Stomach smooth muscle (tissue), 2 donors: ENCODE measurements around the gene MUC21.
A peak's percentile ranks its signal among the peaks of the same experiment; 100 is the strongest.
"Not testable (repeated sequence)": the region's sequence is repeated elsewhere in the genome, so short reads cannot be mapped to it uniquely, and the experiment has no call there.

Experiments
- H3K27ac ChIP-seq: one replicate; pipeline ENCODE4 v1.7.0; 2013; ENCODE audit warnings: mild to moderate bottlenecking, low read length, inconsistent platforms
- H3K27me3 ChIP-seq, 2 donors: one replicate each; pipeline ENCODE4 v1.7.0; 2013; ENCODE audit warnings: low read length in 2 of 2; ENCODE audit not compliant: insufficient read depth in 2 of 2, control insufficient read depth in 1 of 2
- H3K36me3 ChIP-seq, 2 donors: one replicate each; pipeline ENCODE4 v1.7.0; 2013; ENCODE audit warnings: low read length in 2 of 2; ENCODE audit not compliant: control insufficient read depth in 2 of 2, insufficient read depth in 2 of 2
- H3K4me1 ChIP-seq: one replicate; pipeline ENCODE4 v1.7.0; 2013; ENCODE audit warnings: low read length; ENCODE audit not compliant: control insufficient read depth, insufficient read depth
- H3K4me3 ChIP-seq, 2 donors: one replicate each; pipeline ENCODE4 v1.7.0; 2013; ENCODE audit warnings: low read length in 2 of 2
- H3K9ac ChIP-seq, 2 donors: one replicate each; pipeline ENCODE4 v1.7.0; 2013; ENCODE audit warnings: low read length in 2 of 2, mild to moderate bottlenecking in 1 of 2
- H3K9me3 ChIP-seq, 2 donors: one replicate each; pipeline ENCODE4 v1.7.0; 2013; ENCODE audit warnings: low read length in 2 of 2; ENCODE audit not compliant: control insufficient read depth in 2 of 2
- donor health status: healthy.
- donor health status: Pancreatic carcinoma.

MUC21 gene

DNA sequence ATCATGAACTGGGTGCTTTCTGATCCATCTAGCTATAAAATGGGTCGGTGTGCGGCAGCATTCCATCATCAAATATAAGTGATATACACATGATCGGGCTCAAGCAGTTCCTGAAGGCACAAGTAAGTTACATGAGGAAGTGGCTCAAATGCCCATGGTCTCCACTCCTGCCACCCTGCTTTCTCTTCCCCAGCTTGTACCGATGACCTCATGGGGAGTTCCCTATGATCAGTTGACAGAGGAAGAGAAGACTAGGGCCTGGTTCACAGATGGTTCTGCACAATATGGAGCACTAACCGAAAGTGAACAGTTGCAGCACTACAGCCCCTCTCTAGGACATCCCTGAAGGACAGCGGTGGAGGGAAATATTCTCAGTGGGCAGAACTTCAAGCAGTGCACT lies 14.3 kb upstream of the MUC21 start:
- H3K4me3 ChIP-seq, H3K9ac ChIP-seq, H3K9me3 ChIP-seq, H3K4me1 ChIP-seq, H3K36me3 ChIP-seq, H3K27ac ChIP-seq: not testable (repeated sequence)
- H3K27me3 ChIP-seq, result peaks cover 2 to 11% of the 10 kb centered on the region in 2 donors

DNA sequence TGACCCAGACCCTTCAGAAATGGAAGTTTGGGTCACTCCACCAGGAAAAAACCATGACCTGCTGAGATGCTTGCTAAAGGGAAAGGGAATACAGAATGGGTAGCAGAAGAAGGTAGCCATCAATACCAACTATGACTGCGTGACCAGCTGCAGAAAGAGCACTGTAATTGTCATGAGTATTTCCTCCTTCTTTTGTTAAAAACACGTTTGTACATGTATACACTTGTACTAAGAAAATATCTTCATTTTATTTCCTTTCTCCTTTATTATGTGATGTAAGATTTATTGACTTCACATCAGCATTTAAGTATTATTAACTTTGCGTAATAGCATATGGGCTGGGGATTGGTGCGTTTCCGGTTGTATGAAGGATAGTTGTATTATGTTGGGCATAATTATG lies 12.6 kb upstream of the MUC21 start:
- no peak overlapping the region for H3K27ac ChIP-seq
- H3K4me1 ChIP-seq, result no peaks in the 10 kb centered on the region
- H3K4me3 ChIP-seq, result no peak overlapping the region
- H3K9ac ChIP-seq, result no peak overlapping the region
- no peaks in the 10 kb centered on the region for H3K36me3 ChIP-seq
- peaks cover 2 to 5% of the 10 kb centered on the region in 2 donors for H3K27me3 ChIP-seq
- H3K9me3 ChIP-seq, result no peaks in the 10 kb centered on the region

DNA sequence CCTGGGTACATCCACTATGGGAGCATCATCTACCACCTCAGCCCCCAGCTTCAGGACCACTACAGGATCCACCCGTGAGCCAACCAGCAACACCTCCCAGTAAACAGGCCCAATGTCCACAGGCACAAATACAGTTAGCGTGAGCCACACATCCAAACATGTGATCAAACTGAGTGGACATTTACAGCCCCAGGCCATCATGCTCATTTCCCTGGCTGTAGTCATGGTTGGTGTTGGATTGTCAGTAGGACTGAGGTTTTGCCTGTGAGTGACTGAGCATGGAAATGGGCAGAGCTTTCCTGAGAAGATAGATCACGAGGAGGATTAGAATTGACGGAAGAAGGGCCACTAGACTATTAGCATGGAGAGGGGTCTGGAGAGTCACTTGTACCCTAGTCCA lies 10.7 kb upstream of the MUC21 start:
- no peaks in the 10 kb centered on the region for H3K9me3 ChIP-seq
- H3K9ac ChIP-seq, result no peak overlapping the region
- H3K4me3 ChIP-seq, result no peak overlapping the region
- no peaks in the 10 kb centered on the region for H3K36me3 ChIP-seq
- H3K27ac ChIP-seq, result no peak overlapping the region
- peaks cover 2 to 5% of the 10 kb centered on the region in 2 donors for H3K27me3 ChIP-seq
- H3K4me1 ChIP-seq, result no peaks in the 10 kb centered on the region

DNA sequence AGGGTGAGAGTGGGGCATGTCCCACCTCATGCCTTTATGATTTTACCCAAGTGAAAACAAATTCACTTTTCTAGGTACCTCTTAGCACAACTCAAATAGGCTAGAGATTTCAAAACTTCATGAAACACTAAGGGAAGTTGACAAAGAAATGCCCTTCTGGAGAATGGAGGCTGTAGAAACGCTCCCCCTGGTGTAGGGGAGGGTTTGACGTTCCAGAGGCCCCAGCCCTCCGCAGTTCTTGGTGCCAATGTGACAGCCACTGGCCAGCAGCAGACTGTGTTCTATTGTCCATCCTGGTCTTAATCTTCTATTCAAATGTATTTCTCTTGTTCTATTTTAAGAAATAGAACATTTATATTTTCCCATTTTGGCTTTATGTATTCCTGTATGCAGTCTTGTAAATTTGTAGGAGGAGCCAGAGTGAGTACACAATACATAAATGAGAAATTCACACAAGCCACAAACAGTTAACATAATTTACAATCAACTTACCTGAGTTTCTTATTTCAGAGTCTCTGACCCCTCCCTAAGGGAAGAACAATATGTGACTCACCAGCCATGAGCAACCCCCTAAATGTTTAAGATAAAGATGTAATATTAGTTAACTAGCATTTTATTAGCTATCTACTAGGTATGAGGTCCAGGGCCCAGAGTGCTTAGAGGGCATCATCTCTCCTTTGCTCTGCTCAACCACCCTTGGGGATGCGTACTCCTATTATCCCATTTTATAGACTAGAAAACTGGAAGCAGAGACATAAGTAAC lies 8.8 kb upstream of the MUC21 start:
- Histone ChIP-seq H3K4me3 (no peak overlapping the region), H3K9me3 (no peaks in the 10 kb centered on the region), H3K36me3 (no peaks in the 10 kb centered on the region), H3K9ac (no peak overlapping the region), H3K4me1 (no peaks in the 10 kb centered on the region), H3K27me3 (peaks cover 2 to 5% of the 10 kb centered on the region in 2 donors), H3K27ac (no peak overlapping the region)

DNA sequence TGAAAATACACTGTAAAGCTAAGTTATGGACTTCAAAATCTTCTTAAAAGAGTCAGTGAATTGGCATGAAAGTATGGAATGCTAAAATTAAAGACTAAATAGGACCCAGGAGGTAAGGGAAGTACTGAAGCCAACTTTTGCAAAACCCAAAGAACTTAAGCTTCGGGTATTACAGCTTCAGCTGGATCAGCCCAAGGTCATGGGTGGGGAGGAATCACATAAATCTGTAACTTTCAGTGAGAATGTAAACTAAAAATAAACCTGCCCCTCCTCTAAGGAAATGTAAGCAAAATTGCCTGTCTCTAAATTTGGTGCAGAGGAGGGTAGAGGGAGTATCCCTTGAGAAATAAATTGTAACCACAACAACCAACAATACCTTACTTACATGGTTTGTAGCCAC lies 4.4 kb upstream of the MUC21 start:
- peaks cover 0 to 2% of the 10 kb centered on the region in 2 donors for H3K27me3 ChIP-seq

DNA sequence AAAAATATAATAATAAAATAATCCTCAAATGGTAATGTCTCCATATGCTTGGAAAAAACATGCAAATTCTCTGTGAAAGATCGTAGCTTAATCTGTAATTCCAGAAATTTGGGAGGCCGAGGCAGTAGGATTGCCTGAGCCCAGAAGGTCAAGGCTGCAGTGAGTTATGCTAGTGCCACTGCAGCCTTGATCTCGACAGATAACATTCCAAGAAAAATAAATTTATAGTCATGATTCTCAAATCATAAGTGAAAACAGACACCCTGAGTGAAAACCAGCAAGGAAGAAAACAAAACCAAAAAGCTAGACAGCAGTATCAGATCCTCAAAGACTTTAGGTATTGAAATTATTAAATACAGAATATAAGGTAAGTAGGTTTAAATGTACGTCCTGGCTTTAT lies 3.8 kb upstream of the MUC21 start:
- Histone ChIP-seq H3K4me3 (no peak overlapping the region), H3K4me1 (peaks cover 3% of the 10 kb centered on the region), H3K36me3 (no peaks in the 10 kb centered on the region), H3K27me3 (peaks cover 0 to 2% of the 10 kb centered on the region in 2 donors), H3K9ac (no peak overlapping the region), H3K9me3 (no peaks in the 10 kb centered on the region), H3K27ac (no peak overlapping the region)

More for the DNA sequence above, 4.4 kb upstream of the MUC21 start:
- no peak overlapping the region for H3K27ac ChIP-seq
- H3K9ac ChIP-seq, result no peak overlapping the region
- H3K9me3 ChIP-seq, result no peaks in the 10 kb centered on the region
- H3K4me1 ChIP-seq, result peaks cover 3% of the 10 kb centered on the region
- no peaks in the 10 kb centered on the region for H3K36me3 ChIP-seq
- H3K4me3 ChIP-seq, result no peak overlapping the region

DNA sequence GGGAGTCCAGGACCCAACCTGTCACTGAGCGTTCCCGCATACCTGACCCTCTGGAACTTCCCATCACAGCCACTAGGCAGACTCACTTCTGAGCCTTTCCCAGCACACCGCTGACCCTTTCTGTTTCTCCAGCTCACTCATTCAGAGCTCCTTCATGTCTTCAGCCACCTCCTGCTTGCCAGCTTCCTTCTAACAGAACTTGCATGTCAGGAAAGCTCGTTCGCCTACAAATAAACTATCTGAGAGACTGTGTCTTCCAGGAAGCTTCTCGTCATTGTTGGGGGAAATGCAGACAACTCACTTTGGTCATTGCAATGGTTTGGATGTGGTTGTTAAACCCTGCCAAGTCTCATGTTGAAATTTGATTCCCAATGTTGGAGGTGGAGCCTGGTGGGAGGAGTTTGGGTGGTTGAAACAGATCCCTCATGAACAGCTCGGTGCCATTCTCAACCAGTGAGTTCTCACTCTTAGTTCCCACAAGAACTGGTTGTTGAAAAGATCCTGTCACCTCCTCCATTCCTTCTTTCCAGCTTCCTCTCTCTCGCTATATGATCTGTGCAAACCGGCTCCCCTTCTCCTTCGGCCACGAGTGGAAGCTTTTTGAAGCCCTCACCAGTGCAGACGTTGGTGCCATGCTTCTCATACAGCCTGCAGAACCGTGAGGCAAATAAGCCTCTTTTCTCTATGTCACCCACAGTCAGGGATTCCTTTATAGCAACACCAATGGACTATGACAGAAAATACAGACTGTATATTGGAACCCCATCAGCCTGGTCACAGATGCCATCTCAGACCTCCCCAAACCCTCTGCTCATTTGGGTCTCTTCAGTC lies 1.4 kb upstream of the MUC21 start:
- no peaks in the 10 kb centered on the region for H3K9me3 ChIP-seq
- H3K36me3 ChIP-seq, result no peaks in the 10 kb centered on the region
- H3K27me3 ChIP-seq, result peaks cover 0 to 2% of the 10 kb centered on the region in 2 donors
- peaks cover 3% of the 10 kb centered on the region for H3K4me1 ChIP-seq
- H3K27ac ChIP-seq, result no peak overlapping the region
- H3K9ac ChIP-seq, result no peak overlapping the region
- H3K4me3 ChIP-seq, result peak overlapping the region in 1 of 2 donors; percentile 61

DNA sequence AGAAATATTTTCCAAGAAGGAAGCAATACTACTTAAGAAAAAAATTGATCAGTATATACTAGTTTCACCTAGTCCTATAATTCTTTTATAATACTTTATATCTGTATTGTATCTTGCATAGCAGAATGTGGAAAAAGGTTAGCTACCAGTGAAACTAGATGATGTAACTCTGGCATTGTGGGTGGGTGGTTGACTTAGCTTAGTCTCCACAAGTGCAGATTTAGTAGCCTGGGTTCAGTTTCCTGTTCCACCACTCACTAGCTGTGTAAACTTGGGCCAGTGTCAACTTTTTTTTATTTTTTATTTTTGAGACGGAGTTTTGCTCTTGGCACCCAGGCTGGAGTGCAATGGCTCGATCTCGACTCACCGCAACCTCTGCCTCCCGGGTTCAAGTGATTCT lies 2.0 kb downstream of the MUC21 start:
- no peak overlapping the region for H3K4me3 ChIP-seq
- no peak overlapping the region for H3K27ac ChIP-seq
- H3K9ac ChIP-seq, result no peak overlapping the region
- no peaks in the 10 kb centered on the region for H3K36me3 ChIP-seq
- peaks cover 3% of the 10 kb centered on the region for H3K4me1 ChIP-seq
- H3K27me3 ChIP-seq, result peaks cover 0 to 2% of the 10 kb centered on the region in 2 donors
- H3K9me3 ChIP-seq, result no peaks in the 10 kb centered on the region

DNA sequence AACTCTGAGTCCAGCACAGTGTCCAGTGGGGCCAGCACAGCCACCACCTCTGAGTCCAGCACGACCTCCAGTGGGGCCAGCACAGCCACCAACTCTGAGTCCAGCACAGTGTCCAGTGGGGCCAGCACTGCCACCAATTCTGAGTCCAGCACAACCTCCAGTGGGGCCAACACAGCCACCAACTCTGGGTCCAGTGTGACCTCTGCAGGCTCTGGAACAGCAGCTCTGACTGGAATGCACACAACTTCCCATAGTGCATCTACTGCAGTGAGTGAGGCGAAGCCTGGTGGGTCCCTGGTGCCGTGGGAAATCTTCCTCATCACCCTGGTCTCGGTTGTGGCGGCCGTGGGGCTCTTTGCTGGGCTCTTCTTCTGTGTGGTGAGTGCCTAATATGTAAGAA lies 3.8 kb downstream of the MUC21 start:
- Histone ChIP-seq H3K4me3 (no peak overlapping the region), H3K36me3 (no peaks in the 10 kb centered on the region), H3K9ac (no peak overlapping the region), H3K27ac (no peak overlapping the region), H3K4me1 (peaks cover 2% of the 10 kb centered on the region), H3K9me3 (no peaks in the 10 kb centered on the region), H3K27me3 (peaks cover 0 to 2% of the 10 kb centered on the region in 2 donors)

DNA sequence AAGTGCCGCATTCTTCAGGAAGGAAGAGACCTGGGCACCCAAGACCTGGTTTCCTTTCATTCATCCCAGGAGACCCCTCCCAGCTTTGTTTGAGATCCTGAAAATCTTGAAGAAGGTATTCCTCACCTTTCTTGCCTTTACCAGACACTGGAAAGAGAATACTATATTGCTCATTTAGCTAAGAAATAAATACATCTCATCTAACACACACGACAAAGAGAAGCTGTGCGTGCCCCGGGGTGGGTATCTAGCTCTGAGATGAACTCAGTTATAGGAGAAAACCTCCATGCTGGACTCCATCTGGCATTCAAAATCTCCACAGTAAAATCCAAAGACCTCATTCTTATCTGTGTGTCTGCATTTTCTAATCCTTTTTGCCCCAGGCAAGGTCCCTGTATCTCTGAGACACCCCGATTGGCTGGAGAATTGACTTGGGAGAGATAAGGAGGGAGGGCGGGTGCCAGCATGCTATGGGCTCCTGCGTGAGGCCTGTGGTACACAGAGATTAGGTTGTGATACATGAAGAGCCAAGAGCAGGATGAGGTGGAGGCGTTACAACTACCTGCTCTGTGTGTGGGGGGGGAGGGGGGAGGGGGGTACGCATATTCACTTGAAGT lies 4.8 kb downstream of the MUC21 start:
- H3K27me3 ChIP-seq, result peaks cover 0 to 2% of the 10 kb centered on the region in 2 donors
- H3K4me3 ChIP-seq, result no peak overlapping the region
- H3K27ac ChIP-seq, result no peak overlapping the region
- H3K4me1 ChIP-seq, result no peaks in the 10 kb centered on the region
- no peak overlapping the region for H3K9ac ChIP-seq
- H3K36me3 ChIP-seq, result no peaks in the 10 kb centered on the region
- H3K9me3 ChIP-seq, result no peaks in the 10 kb centered on the region
